HCT116 (cell line): ENCODE results near the gene STIM1.

Source experiments
- CEBPB ChIP-seq: IDR thresholded peaks from 2 replicates; pipeline ENCODE4 v1.6.1; 2012; ENCODE audit warnings: low read depth
- EZH2 ChIP-seq: fragments of 200-600 bp; sonication (generic); IDR thresholded peaks from 2 replicates; pipeline ENCODE4 v1.6.1; 2017; ENCODE audit warnings: antibody characterized with exemption, mixed run types
- EZH2phosphoT487 ChIP-seq: fragments of 200-600 bp; IDR thresholded peaks from 2 replicates; pipeline ENCODE4 v1.6.1; 2018; ENCODE audit warnings: antibody characterized with exemption, borderline replicate concordance
- POLR2A ChIP-seq: IDR thresholded peaks from 2 replicates; pipeline ENCODE4 v1.7.0; 2011; ENCODE audit warnings: borderline replicate concordance; ENCODE audit not compliant: insufficient read depth, insufficient read length; ENCODE audit errors: extremely low read depth
- POLR2AphosphoS5 ChIP-seq: IDR thresholded peaks from 2 replicates; pipeline ENCODE4 v1.6.1; 2011; ENCODE audit warnings: mild to moderate bottlenecking, low read depth, low read length, moderate library complexity
- RAD21 ChIP-seq: IDR thresholded peaks from 2 replicates; pipeline ENCODE4 v1.6.1; 2012; ENCODE audit warnings: low read depth, mild to moderate bottlenecking
- SIN3A ChIP-seq: IDR thresholded peaks from 2 replicates; pipeline ENCODE4 v1.6.1; 2012; ENCODE audit warnings: low read depth
- SRF ChIP-seq: IDR thresholded peaks from 2 replicates; pipeline ENCODE4 v1.6.1; 2012; ENCODE audit warnings: low read depth
- ZFX ChIP-seq: fragments of 450-650 bp; IDR thresholded peaks from 2 replicates; pipeline ENCODE4 v1.6.1; 2017
- ZNF274 ChIP-seq: fragments of 200-500 bp; sonication (Bioruptor generic); IDR thresholded peaks from 2 replicates; pipeline ENCODE4 v1.6.1; 2014; ENCODE audit warnings: mild to moderate bottlenecking, low read depth, low read length, inconsistent platforms
- TF ChIP-seq, protein P1 (sequence below): IDR thresholded peaks from 2 replicates; pipeline ENCODE4 v1.6.1; 2012
- TF ChIP-seq, protein P2 (sequence below), 3 experiments: fragments of 200-600 bp in 1 of 3; sonication (generic) in 1 of 3; IDR thresholded peaks in 2 of 3; conservative IDR thresholded peaks in 1 of 3; 2 replicates each; pipeline ENCODE4 v1.5.1; 2012 to 2017; ENCODE audit warnings: low read depth in 2 of 3, low read length in 2 of 3, antibody characterized with exemption in 1 of 3, borderline replicate concordance in 1 of 3, control low read depth in 1 of 3, mild to moderate bottlenecking in 1 of 3, mixed read lengths in 1 of 3, mixed run types in 1 of 3, moderate library complexity in 1 of 3; ENCODE audit not compliant: insufficient read depth in 1 of 3
- TF ChIP-seq, protein P3 (sequence below): IDR thresholded peaks from 2 replicates; pipeline ENCODE4 v1.6.1; 2012
- TF ChIP-seq, protein P4 (sequence below): IDR thresholded peaks from 2 replicates; pipeline ENCODE4 v1.6.1; 2012; ENCODE audit warnings: low read depth

DNA sequence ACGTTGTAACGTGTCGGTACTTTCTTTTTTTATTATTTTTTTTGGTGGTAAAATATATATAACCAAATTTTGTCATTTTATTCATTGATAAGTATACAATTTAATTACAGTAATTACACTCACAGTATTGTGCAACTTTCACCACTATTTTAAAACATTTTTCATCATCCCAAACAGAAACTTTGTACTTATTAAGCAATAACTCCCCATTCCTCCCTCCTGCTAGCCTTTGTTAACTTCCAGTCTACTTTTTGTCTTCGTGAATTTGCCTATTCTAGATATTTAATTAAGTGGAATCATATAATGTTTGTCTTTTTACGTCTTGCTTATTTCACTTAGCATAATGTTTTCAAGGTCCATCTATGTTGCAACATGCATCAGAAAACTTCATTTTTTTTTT lies 58.5 kb downstream of the STIM1 start:
- no peak for TF ChIP-seq EZH2
- TF ChIP-seq POLR2A = no peak
- TF ChIP-seq, protein P1, sequence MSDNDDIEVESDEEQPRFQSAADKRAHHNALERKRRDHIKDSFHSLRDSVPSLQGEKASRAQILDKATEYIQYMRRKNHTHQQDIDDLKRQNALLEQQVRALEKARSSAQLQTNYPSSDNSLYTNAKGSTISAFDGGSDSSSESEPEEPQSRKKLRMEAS = no peak
- TF ChIP-seq POLR2AphosphoS5 = no peak
- no peak for TF ChIP-seq SIN3A
- TF ChIP-seq, protein P2, sequence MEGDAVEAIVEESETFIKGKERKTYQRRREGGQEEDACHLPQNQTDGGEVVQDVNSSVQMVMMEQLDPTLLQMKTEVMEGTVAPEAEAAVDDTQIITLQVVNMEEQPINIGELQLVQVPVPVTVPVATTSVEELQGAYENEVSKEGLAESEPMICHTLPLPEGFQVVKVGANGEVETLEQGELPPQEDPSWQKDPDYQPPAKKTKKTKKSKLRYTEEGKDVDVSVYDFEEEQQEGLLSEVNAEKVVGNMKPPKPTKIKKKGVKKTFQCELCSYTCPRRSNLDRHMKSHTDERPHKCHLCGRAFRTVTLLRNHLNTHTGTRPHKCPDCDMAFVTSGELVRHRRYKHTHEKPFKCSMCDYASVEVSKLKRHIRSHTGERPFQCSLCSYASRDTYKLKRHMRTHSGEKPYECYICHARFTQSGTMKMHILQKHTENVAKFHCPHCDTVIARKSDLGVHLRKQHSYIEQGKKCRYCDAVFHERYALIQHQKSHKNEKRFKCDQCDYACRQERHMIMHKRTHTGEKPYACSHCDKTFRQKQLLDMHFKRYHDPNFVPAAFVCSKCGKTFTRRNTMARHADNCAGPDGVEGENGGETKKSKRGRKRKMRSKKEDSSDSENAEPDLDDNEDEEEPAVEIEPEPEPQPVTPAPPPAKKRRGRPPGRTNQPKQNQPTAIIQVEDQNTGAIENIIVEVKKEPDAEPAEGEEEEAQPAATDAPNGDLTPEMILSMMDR (IDR thresholded peaks at IDR 0.05 in 2 of 3, conservative IDR thresholded peaks at IDR 0.05 in 1 of 3; ENCODE audit: borderline replicate concordance in 1 of 3, insufficient read depth in 1 of 3, low read depth in 2 of 3, low read length in 2 of 3) = no peak
- TF ChIP-seq, protein P3, sequence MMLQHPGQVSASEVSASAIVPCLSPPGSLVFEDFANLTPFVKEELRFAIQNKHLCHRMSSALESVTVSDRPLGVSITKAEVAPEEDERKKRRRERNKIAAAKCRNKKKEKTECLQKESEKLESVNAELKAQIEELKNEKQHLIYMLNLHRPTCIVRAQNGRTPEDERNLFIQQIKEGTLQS = no peak
- no peak for TF ChIP-seq EZH2phosphoT487
- TF ChIP-seq CEBPB = no peak
- TF ChIP-seq SRF = no peak
- TF ChIP-seq ZFX = no peak
- TF ChIP-seq ZNF274 = no peak
- TF ChIP-seq, protein P4, sequence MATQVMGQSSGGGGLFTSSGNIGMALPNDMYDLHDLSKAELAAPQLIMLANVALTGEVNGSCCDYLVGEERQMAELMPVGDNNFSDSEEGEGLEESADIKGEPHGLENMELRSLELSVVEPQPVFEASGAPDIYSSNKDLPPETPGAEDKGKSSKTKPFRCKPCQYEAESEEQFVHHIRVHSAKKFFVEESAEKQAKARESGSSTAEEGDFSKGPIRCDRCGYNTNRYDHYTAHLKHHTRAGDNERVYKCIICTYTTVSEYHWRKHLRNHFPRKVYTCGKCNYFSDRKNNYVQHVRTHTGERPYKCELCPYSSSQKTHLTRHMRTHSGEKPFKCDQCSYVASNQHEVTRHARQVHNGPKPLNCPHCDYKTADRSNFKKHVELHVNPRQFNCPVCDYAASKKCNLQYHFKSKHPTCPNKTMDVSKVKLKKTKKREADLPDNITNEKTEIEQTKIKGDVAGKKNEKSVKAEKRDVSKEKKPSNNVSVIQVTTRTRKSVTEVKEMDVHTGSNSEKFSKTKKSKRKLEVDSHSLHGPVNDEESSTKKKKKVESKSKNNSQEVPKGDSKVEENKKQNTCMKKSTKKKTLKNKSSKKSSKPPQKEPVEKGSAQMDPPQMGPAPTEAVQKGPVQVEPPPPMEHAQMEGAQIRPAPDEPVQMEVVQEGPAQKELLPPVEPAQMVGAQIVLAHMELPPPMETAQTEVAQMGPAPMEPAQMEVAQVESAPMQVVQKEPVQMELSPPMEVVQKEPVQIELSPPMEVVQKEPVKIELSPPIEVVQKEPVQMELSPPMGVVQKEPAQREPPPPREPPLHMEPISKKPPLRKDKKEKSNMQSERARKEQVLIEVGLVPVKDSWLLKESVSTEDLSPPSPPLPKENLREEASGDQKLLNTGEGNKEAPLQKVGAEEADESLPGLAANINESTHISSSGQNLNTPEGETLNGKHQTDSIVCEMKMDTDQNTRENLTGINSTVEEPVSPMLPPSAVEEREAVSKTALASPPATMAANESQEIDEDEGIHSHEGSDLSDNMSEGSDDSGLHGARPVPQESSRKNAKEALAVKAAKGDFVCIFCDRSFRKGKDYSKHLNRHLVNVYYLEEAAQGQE = no peak
- no peak for TF ChIP-seq RAD21
